ENCODE results near the gene PPP1R1B.

Gene PPP1R1B

DNA sequence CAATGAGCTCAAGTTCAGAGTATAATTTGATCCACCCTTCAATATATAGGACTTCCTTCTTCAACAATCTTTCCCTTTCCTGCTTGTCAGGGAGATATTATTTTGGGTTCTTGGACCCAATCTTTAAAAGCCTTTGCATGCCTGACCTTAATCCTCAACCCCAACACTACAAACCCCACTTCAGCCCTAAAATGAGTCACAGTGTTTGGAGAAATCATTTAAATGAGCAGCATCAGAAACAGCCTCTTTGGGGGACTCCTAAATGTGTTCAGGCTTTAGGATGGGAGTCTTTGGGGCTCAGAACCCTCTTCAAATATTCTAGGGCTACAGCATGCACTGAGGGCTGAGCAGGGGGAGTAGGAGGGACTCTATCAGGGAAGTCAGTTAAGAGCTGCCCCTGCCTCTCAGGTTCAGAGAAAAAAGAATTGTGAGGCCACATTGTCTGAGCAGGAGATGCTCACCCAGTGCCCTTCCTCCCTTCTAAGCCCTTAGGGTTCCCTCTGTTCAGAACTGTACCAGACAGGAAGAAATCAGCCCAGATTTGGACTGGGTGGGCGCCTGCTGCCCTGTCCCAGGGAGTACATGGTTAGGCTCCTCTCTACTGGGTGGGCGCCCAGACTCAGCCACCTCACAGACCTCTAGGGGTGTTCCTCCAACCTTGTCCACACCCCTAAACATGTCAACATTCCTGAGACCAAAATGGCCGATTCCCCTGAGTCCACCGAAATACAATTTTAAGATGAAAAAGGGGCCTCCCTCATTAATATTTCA, 24.0 kb upstream of the PPP1R1B start:
- H3K36me3 ChIP-seq (ENCODE audit: control insufficient read depth, insufficient read depth, low read length), result no peaks in the 10 kb centered on the region
- DNase-seq (ENCODE audit: extremely low read depth, insufficient read length), result no peak
- TF ChIP-seq, protein P1, sequence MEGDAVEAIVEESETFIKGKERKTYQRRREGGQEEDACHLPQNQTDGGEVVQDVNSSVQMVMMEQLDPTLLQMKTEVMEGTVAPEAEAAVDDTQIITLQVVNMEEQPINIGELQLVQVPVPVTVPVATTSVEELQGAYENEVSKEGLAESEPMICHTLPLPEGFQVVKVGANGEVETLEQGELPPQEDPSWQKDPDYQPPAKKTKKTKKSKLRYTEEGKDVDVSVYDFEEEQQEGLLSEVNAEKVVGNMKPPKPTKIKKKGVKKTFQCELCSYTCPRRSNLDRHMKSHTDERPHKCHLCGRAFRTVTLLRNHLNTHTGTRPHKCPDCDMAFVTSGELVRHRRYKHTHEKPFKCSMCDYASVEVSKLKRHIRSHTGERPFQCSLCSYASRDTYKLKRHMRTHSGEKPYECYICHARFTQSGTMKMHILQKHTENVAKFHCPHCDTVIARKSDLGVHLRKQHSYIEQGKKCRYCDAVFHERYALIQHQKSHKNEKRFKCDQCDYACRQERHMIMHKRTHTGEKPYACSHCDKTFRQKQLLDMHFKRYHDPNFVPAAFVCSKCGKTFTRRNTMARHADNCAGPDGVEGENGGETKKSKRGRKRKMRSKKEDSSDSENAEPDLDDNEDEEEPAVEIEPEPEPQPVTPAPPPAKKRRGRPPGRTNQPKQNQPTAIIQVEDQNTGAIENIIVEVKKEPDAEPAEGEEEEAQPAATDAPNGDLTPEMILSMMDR (IDR thresholded peaks at IDR 0.05; ENCODE audit: insufficient read depth, low read length, poor library complexity, severe bottlenecking), result no peak
- peaks cover 11% of the 10 kb centered on the region for H3K27me3 ChIP-seq (replicated peaks; ENCODE audit: control insufficient read depth, insufficient read depth, low read length)
- H3K4me3 ChIP-seq (replicated peaks; ENCODE audit: low read depth, low read length), result no peak overlapping the region

DNA sequence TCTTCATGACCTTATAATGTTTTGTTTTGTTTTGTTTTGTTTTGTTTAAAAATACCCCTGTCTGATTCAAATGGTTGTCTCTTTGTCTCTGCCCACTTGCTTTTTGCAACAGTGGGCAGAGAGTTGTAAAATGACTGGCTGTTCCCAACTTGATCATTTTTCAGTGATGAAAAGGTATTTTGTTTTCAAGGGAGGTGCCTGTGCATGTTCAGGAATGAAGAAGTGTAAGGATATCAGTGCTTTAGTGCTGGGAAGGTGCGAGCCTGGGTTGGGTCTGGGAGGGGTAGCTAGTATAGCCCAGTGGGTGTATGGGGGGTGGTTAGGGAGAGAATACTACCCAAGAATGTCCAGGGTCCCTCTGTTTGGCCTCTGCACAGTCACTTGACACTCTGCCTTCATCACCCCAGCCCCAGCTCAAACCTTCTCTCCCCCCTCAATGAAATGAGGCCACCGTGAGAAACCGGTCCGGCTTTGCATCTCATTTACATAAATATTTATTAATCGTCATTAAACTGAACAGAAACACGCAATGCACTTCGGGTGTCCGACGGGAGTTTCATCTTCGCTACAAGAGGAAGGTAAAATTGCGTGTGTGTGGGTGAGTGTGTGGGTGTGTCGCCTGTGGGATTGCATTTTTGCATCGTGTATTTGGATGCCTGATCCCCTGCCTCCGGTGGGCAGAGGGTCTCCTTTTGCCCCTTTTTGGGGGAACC, 23.3 kb upstream of the PPP1R1B start:
- Histone ChIP-seq H3K4me3 (replicated peaks; ENCODE audit: low read depth, low read length) (no peak overlapping the region), H3K27me3 (replicated peaks; ENCODE audit: control insufficient read depth, insufficient read depth, low read length) (peaks cover 12% of the 10 kb centered on the region), H3K36me3 (ENCODE audit: control insufficient read depth, insufficient read depth, low read length) (no peaks in the 10 kb centered on the region)
- TF ChIP-seq, protein P1 (IDR thresholded peaks at IDR 0.05; ENCODE audit: insufficient read depth, low read length, poor library complexity, severe bottlenecking), result no peak
- no peak for DNase-seq (ENCODE audit: extremely low read depth, insufficient read length)

DNA sequence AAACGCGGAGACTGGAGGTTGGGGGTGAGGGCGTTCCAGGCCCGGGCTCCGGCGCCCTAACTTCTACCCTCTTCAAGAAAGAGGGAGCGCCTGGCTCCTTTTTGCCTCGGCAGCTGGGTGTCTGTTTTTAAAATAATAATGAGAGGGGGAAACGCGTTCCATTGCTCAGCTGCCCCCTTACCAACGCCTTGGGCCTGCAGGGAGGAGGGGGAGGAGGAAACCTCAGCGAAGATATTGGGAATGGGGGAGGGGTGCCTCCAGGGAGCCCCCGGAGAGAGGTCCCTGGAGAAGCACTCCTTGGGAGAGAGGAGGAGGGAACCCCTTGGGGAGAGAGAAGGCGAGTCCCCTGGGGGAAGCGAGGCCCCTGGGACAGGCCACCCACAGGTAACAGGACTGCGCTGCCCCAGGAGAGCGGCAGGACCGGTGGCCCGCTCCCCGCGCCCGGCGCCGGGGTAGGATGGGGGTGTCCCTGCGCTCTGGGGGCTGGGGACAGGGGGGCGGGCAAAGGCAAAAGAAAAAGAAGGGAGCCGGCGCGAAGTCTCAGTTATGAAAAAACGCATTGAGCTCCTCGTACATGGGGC, 21.8 kb upstream of the PPP1R1B start:
- Histone ChIP-seq H3K4me3 (replicated peaks; ENCODE audit: low read depth, low read length) (no peak overlapping the region), H3K36me3 (ENCODE audit: control insufficient read depth, insufficient read depth, low read length) (no peaks in the 10 kb centered on the region), H3K27me3 (replicated peaks; ENCODE audit: control insufficient read depth, insufficient read depth, low read length) (peaks cover 10% of the 10 kb centered on the region)
- no peak for DNase-seq (ENCODE audit: extremely low read depth, insufficient read length)
- TF ChIP-seq, protein P1 (IDR thresholded peaks at IDR 0.05; ENCODE audit: insufficient read depth, low read length, poor library complexity, severe bottlenecking), result no peak

DNA sequence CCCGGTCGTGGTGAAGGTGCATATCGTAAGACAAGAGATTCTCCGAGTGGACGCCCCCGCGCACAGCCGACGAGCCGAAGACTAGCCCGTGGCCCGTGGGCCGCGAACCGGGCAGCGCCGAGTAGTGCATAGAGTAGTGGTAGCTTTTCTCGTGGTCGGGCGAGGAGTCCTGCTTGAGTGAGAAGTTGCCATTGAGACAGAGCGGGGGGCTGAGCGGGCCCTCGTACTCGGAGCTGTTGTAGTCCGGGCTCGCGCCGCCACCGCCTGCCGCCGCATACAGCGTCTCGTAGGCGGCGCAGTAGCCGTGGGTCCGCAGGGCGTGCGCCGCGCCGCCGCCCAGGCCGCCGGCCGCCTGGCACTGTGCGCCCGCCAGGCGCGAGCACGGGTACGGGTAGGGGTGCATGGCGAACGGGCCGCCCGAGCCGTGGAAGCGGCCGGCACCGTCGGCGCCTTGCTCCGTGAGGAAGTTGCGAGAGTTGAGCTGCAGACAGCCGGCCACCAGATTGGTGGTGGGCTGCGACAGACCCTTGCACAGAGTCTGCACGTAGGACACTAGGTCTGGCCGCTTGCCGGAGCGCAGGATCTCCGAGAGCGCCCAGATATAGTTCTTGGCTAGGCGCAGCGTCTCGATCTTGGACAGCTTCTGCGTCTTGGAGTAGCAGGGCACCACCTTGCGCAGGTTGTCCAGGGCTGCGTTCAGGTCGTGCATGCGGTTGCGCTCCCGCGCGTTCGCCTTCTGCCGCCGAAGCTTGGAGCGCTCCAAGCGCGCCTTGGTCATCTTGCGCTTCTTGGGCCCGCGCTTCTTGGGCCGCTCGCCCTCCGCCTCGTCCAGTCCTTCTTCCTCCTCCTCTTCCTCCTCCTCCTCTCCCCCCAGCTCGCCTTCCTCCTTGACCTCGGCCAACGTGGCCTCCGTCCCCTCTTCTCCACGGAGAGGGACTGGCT, 21.0 kb upstream of the PPP1R1B start:
- peak; percentile 42 for DNase-seq (ENCODE audit: extremely low read depth, insufficient read length)
- Histone ChIP-seq H3K4me3 (replicated peaks; ENCODE audit: low read depth, low read length) (no peak overlapping the region), H3K27me3 (replicated peaks; ENCODE audit: control insufficient read depth, insufficient read depth, low read length) (peaks cover 6% of the 10 kb centered on the region), H3K36me3 (ENCODE audit: control insufficient read depth, insufficient read depth, low read length) (no peaks in the 10 kb centered on the region)
- TF ChIP-seq, protein P1 (IDR thresholded peaks at IDR 0.05; ENCODE audit: insufficient read depth, low read length, poor library complexity, severe bottlenecking), result no peak

DNA sequence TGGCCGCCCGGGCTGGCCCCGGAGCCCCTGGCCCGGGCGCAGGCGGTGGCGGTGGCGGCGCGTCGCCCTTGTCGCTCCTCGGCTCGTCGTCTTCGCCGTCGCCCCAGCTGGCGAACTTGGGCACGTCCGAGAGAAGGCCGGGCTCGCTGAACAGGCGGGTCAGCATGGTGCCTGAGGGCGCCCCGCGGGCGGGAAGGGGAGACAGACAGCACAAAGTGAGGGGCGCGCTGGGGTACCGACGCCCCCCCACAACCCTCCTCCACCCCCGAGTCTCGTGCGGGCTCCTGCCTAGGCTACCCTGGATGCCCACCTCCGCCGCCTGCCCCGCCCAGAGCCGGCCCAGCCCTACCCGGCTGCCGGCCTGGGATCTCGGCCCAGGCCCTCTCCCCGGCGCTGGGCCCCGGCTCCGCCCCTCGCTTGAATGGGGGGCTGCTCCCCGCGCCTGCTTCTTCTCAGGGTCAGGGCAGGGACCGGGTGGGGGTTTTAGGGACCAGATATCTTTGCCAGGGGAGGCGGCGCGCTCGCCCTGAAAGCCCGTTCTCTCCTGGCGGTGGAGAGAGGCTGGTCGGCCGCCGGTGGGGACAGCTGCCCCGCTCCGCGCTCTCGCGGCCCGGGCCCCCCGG, 20.2 kb upstream of the PPP1R1B start:
- H3K36me3 ChIP-seq (ENCODE audit: control insufficient read depth, insufficient read depth, low read length), result no peaks in the 10 kb centered on the region
- no peak overlapping the region for H3K4me3 ChIP-seq (replicated peaks; ENCODE audit: low read depth, low read length)
- peaks cover 5% of the 10 kb centered on the region for H3K27me3 ChIP-seq (replicated peaks; ENCODE audit: control insufficient read depth, insufficient read depth, low read length)
- no peak for DNase-seq (ENCODE audit: extremely low read depth, insufficient read length)
- TF ChIP-seq, protein P1 (IDR thresholded peaks at IDR 0.05; ENCODE audit: insufficient read depth, low read length, poor library complexity, severe bottlenecking), result no peak
